GM18520 (cell line): Measurements from ENCODE around the gene TSEN54.

Experiments used
- ATAC-seq: cut with Tn5 transposase; IDR thresholded peaks from one replicate; pipeline ENCODE4 v1.9.1; 2021; ENCODE audit not compliant: unreplicated experiment

The TSEN54 gene

GRCh38 chr17:75561927-75562603 lies 45.7 kb downstream of the TSEN54 start:
- no peak for ATAC-seq

- no peak for ATAC-seq
These were observed 46.9 kb downstream of the TSEN54 start for GRCh38 chr17:75563063-75563758.

GRCh38 chr17:75564195-75564594 lies 47.9 kb downstream of the TSEN54 start:
- ATAC-seq, result no peak

- ATAC-seq, result no peak
These were observed 48.7 kb downstream of the TSEN54 start for GRCh38 chr17:75565066-75565465.

GRCh38 chr17:75565618-75566017 lies 49.3 kb downstream of the TSEN54 start:
- ATAC-seq, result no peak

GRCh38 chr17:75566416-75566815 lies 50.1 kb downstream of the TSEN54 start:
- no peak for ATAC-seq

GRCh38 chr17:75566834-75567233 lies 50.5 kb downstream of the TSEN54 start:
- no peak for ATAC-seq

- ATAC-seq, result no peak
These were observed 52.3 kb downstream of the TSEN54 start for GRCh38 chr17:75568412-75569255.

GRCh38 chr17:75570034-75570676 lies 53.8 kb downstream of the TSEN54 start:
- no peak for ATAC-seq

GRCh38 chr17:75570772-75571171 lies 54.4 kb downstream of the TSEN54 start:
- ATAC-seq, result no peak

- no peak for ATAC-seq
These were observed 55.0 kb downstream of the TSEN54 start for GRCh38 chr17:75571197-75571884.

GRCh38 chr17:75571885-75572215 lies 55.5 kb downstream of the TSEN54 start:
- ATAC-seq, result no peak

- no peak for ATAC-seq
These were observed 56.6 kb downstream of the TSEN54 start for GRCh38 chr17:75572713-75573539.

- no peak for ATAC-seq
These were observed 57.2 kb downstream of the TSEN54 start for GRCh38 chr17:75573540-75573957.

- ATAC-seq, result no peak
These were observed 57.7 kb downstream of the TSEN54 start for GRCh38 chr17:75573994-75574393.
